WI38 (cell line): ENCODE measurements around the gene SVBP.

Experiments
- H3K4me3 ChIP-seq: 2 replicates; pipeline ENCODE4 v1.5.1; 2011; ENCODE audit warnings: low read depth, mild to moderate bottlenecking, control low read depth, low read length
- TF ChIP-seq, protein P1 (sequence below): IDR thresholded peaks from 2 replicates; pipeline ENCODE4 v1.5.1; 2012; ENCODE audit warnings: low read depth, mild to moderate bottlenecking, control low read depth, low read length

The SVBP gene

DNA sequence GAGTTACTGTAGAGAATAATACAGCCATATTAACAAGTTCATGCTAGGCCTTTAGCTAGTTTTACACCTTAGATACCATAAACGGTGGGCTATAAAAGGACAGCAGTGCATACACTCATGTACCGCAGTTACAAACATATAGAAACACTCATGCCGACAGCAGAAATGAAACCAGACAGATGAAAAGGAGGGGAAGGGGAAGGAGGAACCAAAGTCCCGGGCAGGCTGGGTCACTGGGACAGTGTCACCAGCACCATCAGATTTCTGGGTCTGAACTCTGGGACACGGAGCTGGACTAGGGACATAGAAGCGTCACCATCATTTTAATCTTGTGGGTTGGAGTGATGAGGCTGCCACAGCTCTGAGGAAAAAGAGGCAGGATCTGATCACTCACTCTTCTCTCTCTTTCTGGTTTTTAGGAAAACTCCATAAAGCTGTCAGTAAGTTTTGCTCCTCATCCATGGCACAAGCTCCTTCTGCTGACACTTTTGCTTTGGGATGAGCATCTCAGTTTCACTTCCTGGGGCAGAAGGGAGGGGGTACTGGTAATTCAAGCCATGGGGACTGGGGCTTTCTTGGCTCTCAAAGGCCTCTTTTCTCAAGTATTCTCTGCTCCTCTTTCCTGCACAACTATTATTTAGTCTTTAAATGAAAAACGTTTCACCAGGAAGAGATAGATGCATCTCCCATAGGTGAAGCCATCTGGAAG is 21.4 kb upstream of the SVBP start:
- TF ChIP-seq, protein P1, sequence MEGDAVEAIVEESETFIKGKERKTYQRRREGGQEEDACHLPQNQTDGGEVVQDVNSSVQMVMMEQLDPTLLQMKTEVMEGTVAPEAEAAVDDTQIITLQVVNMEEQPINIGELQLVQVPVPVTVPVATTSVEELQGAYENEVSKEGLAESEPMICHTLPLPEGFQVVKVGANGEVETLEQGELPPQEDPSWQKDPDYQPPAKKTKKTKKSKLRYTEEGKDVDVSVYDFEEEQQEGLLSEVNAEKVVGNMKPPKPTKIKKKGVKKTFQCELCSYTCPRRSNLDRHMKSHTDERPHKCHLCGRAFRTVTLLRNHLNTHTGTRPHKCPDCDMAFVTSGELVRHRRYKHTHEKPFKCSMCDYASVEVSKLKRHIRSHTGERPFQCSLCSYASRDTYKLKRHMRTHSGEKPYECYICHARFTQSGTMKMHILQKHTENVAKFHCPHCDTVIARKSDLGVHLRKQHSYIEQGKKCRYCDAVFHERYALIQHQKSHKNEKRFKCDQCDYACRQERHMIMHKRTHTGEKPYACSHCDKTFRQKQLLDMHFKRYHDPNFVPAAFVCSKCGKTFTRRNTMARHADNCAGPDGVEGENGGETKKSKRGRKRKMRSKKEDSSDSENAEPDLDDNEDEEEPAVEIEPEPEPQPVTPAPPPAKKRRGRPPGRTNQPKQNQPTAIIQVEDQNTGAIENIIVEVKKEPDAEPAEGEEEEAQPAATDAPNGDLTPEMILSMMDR, result no peak
- no peak overlapping the region for H3K4me3 ChIP-seq

DNA sequence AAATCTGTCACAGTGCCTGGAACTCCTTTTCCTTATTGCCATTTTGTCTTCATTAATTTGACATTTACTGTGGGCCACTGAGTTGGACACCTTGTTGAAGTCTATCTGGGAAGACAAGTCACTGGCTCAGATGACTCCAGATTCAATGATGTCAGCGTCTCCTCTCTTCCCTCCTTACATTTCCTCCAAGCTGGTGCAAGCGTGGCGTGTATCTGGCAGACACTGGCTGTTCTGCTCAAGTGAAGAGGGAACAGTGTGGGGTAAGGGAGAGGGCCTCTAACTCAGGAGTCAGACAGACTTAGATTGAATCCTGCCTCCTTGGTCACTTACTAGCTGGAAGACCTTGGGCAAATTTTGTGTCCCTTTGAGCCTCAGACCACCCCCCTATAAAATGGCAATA is 20.5 kb upstream of the SVBP start:
- H3K4me3 ChIP-seq, result no peak overlapping the region
- TF ChIP-seq, protein P1, result no peak

DNA sequence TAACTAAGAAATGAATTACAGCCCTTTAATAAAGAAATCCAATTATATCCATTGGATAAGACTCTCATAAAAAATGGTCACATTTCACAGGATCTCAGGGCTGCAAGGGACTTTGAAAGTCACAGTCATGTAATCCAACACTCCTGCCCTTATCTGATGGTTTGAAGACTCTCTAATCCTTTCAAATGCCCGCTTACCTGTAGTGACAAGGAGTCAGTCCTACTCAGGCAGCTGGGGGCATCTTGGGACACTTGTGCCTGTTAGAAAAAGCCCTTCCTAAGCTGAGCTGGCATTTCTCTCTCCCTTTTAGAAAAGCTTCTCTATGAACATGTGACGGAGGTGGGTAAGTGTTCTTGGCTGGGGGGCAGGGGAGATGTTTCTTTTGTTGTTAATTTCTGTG is 18.2 kb upstream of the SVBP start:
- H3K4me3 ChIP-seq, result no peak overlapping the region
- TF ChIP-seq, protein P1, result no peak

DNA sequence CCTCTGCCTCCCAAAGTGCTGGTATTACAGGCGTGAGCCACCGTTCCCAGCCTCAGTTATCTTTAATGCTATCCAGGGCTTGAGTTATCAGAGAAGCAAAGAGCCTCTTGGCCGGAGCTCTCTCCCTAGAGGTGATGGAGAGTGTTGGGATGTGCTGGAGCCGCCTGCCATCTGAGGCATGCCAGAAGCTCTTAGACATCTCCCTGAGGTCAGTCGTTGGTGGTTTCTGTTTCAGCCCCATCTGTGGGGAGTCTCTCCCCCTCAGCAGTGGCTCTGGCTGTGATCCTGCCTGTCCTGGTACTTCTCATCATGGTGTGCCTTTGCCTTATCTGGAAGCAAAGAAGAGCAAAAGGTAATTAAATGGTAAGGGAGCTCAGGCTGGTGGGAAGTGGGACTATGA is 17.6 kb upstream of the SVBP start:
- H3K4me3 ChIP-seq, result no peak overlapping the region
- TF ChIP-seq, protein P1, result no peak

DNA sequence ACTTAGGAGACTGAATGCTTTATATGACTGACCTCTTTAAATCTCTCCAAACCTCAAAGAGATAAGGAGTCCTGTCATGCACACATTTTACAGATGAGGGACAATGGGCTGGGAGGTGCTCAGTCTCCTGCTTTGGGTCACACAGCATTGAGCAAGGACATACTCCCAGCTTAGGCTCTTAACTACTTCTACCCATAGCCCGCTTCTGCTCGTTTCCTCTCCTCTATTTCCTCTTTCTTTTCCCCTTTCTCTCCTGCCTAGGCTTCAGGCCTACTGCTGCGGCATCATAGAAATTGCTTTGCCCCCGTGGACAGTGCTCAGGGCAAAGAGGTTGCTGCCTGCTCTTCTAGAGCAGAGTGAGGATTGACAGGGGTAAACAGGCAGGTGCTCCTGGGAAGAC is 16.8 kb upstream of the SVBP start:
- no peak overlapping the region for H3K4me3 ChIP-seq
- TF ChIP-seq, protein P1, result no peak

DNA sequence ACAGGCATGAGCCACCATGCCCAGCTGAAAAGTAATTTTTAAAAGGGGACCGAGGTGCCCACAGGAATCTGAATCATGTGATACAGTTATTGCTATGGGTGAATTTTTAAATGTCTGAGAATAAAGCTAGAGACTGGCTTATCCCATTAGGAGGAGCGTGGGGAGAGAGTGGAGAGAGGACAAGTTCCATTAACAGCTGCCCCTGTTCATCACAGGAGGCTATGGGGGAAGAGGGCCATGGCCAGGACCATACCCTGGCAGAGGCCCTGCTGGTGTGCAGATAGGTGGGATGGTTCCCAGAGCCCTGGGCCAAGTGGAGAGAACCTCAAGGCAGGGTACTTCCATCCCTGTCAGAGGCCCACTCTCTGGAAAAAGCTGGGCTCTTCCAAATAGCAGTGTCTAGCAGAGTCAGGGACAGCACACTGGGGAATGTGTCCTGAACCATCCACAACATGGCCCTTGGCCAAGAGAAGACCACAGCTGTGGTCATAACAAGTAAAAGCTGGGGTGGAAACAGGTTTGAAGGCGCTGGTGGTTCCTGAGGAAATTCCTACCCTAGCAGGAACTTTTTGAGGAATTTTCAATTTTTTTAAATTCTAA is 15.5 kb upstream of the SVBP start:
- H3K4me3 ChIP-seq, result no peak overlapping the region
- TF ChIP-seq, protein P1, result no peak

DNA sequence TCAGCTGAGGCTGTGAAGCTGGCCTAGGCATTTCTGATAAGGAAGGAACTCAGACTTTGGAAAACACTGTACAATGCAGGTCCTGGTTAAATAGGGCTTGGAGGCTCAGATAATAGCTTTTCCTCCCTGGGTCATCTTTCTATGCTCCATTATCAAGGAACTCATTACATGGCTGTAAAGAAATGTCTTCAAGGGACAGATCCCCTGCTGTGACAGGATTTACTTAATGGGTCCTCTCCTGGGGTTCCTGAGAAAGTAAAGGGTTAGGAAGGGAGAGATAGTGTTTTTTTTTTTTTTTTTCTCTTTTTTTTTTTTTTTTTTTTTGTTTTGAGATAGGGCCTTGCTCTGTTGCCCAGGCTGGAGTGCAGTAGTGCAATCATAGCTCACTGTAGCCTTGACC is 14.1 kb upstream of the SVBP start:
- H3K4me3 ChIP-seq, result no peak overlapping the region
- TF ChIP-seq, protein P1, result no peak
